Measurements from ENCODE around the gene ARF3. TPM values are rescaled to one million over a fixed set of nuclear protein-coding genes. Genes with fewer than 3 reads are reported as not detected.
A peak's percentile ranks its signal among the peaks of the same experiment; 100 is the strongest.

ARF3 gene
- total and polyA plus RNA-seq, 2 of the 13 experiments (the other 11 are each of a cell fraction or from before 2014, with no cell fraction given) = 53.8 to 57.9 TPM

GRCh38 chr12:48910196-48910595, 47.1 kb downstream of the ARF3 start (continued):
- TF ChIP-seq ATF2 (CRISPR knock-in tag; IDR thresholded peaks at IDR 0.05) = peak; percentile 81; the same call in 1 of the 2 replicates
- TF ChIP-seq MAF1 (CRISPR knock-in tag; IDR thresholded peaks at IDR 0.05; ENCODE audit: borderline replicate concordance) = no peak
- TF ChIP-seq ZMYM2 (CRISPR knock-in tag; IDR thresholded peaks at IDR 0.05) = no peak
- TF ChIP-seq TARDBP (CRISPR knock-in tag; IDR thresholded peaks at IDR 0.05) = peak; percentile 91
- peak; percentile 71; the same call in 1 of the 2 replicates for TF ChIP-seq ZNF205 (CRISPR knock-in tag; IDR thresholded peaks at IDR 0.05)
- 0 out of 2 replicates have a peak, but pooled peaks have one; percentile 39 for TF ChIP-seq TGIF2 (CRISPR knock-in tag; IDR thresholded peaks at IDR 0.05)
- no peak for TF ChIP-seq MBNL3 (CRISPR knock-in tag; conservative IDR thresholded peaks at IDR 0.05)
- TF ChIP-seq KAT7 (CRISPR knock-in tag; IDR thresholded peaks at IDR 0.05; ENCODE audit: borderline replicate concordance) = no peak
- no peak for TF ChIP-seq ZNF850 (CRISPR knock-in tag; conservative IDR thresholded peaks at IDR 0.05)
- peak; percentile 98 for TF ChIP-seq ZNF503 (CRISPR knock-in tag; IDR thresholded peaks at IDR 0.05)
- no peak for TF ChIP-seq TRAFD1 (CRISPR knock-in tag; IDR thresholded peaks at IDR 0.05; ENCODE audit: borderline replicate concordance)
- no peak for TF ChIP-seq ZNF143 (CRISPR knock-in tag; IDR thresholded peaks at IDR 0.05)
- no peak for TF ChIP-seq MTA3 (CRISPR knock-in tag; IDR thresholded peaks at IDR 0.05)
- TF ChIP-seq XRCC5 (optimal IDR thresholded peaks at IDR 0.05; ENCODE audit: low read length) = no peak
- TF ChIP-seq POLR2AphosphoS2 (IDR thresholded peaks at IDR 0.05; ENCODE audit: low read depth, low read length) = no peak
- TF ChIP-seq ZBED4 (CRISPR knock-in tag; IDR thresholded peaks at IDR 0.05; ENCODE audit: borderline replicate concordance) = peak; percentile 61; the same call in 1 of the 2 replicates
- no peak for TF ChIP-seq ZNF30 (CRISPR knock-in tag; IDR thresholded peaks at IDR 0.05)

Data from HepG2 (cell line).